Measurements from ENCODE around the gene SDK1. TPM values are rescaled to one million over a fixed set of nuclear protein-coding genes. Genes with fewer than 3 reads are reported as not detected.

SDK1 gene
- total and polyA plus RNA-seq, 2 donors (not counting 3 experiments of a cell fraction or from before 2014, with no cell fraction given), result 1.6 to 3.9 TPM

- no peaks in the 10 kb centered on the region for H4K20me1 ChIP-seq (replicated peaks; ENCODE audit: control insufficient read depth, extremely low read depth, insufficient read depth, low read length)
- BruUV-seq (replicated peaks), result no TSS peak
- no peaks in the 10 kb centered on the region for H3K36me3 ChIP-seq (ENCODE audit: control insufficient read depth in 2 of 2, extremely low read depth in 1 of 2, insufficient read depth in 2 of 2, low read length in 2 of 2)
- intact Hi-C loops (cut with micrococcal nuclease), result no loop called here
- no peaks in the 10 kb centered on the region for H3K79me2 ChIP-seq (ENCODE audit: control insufficient read depth, insufficient read depth, low read length)
- no peak overlapping the region for H3K27ac ChIP-seq (ENCODE audit: insufficient read depth, low read depth, low read length)
- ChIA-PET CTCF (no interaction called here), POLR2A (no interaction called here)
- no peak overlapping the region for H2AFZ ChIP-seq (ENCODE audit: low read depth, low read length)
- dilution Hi-C loops (cut with MboI; ENCODE audit: extremely low pct_ligation_motif_present, low sequenced_read_pairs), result no loop called here
- H3K9me1 ChIP-seq (replicated peaks; ENCODE audit: control insufficient read depth, extremely low read depth, insufficient read depth, low read length), result no peaks in the 10 kb centered on the region
- no peak overlapping the region for H3K4me3 ChIP-seq (replicated peaks in 1 of 3; ENCODE audit: insufficient read depth in 1 of 3, low read depth in 1 of 3, low read length in 3 of 3)
- H3K9me3 ChIP-seq (replicated peaks; ENCODE audit: control insufficient read depth, insufficient read depth, low read length), result no peaks in the 10 kb centered on the region
- no peaks in the 10 kb centered on the region for H3K27me3 ChIP-seq (ENCODE audit: control insufficient read depth in 2 of 2, insufficient read depth in 2 of 2, low read length in 2 of 2)
- no peak overlapping the region for H3K9ac ChIP-seq (replicated peaks; ENCODE audit: extremely low read depth, insufficient read depth, low read length)
- no peak overlapping the region for H3K4me2 ChIP-seq (ENCODE audit: insufficient read depth, low read length)
- H3K4me1 ChIP-seq (ENCODE audit: control insufficient read depth, extremely low read depth, insufficient read depth, low read length), result no peaks in the 10 kb centered on the region
- no peak for FAIRE-seq
- no peak for TF ChIP-seq FOS (IDR thresholded peaks at IDR 0.05; ENCODE audit: borderline replicate concordance, insufficient read depth, low read length)
- no peak for TF ChIP-seq POLR2A (IDR thresholded peaks at IDR 0.05; ENCODE audit: low read depth, low read length)
- TF ChIP-seq CTCF (IDR thresholded peaks at IDR 0.05; ENCODE audit: extremely low read depth in 1 of 2, insufficient read depth in 1 of 2, low read depth in 1 of 2, low read length in 2 of 2), result no peak
- no peak for DNase-seq (ENCODE audit: low read depth, low spot score)
Measured at GRCh38 chr7:3867863-3868262, 566.8 kb downstream of the SDK1 start.

- no TSS peak for BruUV-seq (replicated peaks)
- Histone ChIP-seq H3K9ac (replicated peaks; ENCODE audit: extremely low read depth, insufficient read depth, low read length) (no peak overlapping the region), H2AFZ (ENCODE audit: low read depth, low read length) (no peak overlapping the region), H3K9me1 (replicated peaks; ENCODE audit: control insufficient read depth, extremely low read depth, insufficient read depth, low read length) (no peaks in the 10 kb centered on the region), H3K4me2 (ENCODE audit: insufficient read depth, low read length) (no peak overlapping the region), H3K27ac (ENCODE audit: insufficient read depth, low read depth, low read length) (no peak overlapping the region), H3K79me2 (ENCODE audit: control insufficient read depth, insufficient read depth, low read length) (no peaks in the 10 kb centered on the region), H3K9me3 (replicated peaks; ENCODE audit: control insufficient read depth, insufficient read depth, low read length) (no peaks in the 10 kb centered on the region), H3K27me3 (ENCODE audit: control insufficient read depth in 2 of 2, insufficient read depth in 2 of 2, low read length in 2 of 2) (no peaks in the 10 kb centered on the region), H3K4me3 (replicated peaks in 1 of 3; ENCODE audit: insufficient read depth in 1 of 3, low read depth in 1 of 3, low read length in 3 of 3) (no peak overlapping the region), H3K36me3 (ENCODE audit: control insufficient read depth in 2 of 2, extremely low read depth in 1 of 2, insufficient read depth in 2 of 2, low read length in 2 of 2) (no peaks in the 10 kb centered on the region), H3K4me1 (ENCODE audit: control insufficient read depth, extremely low read depth, insufficient read depth, low read length) (no peaks in the 10 kb centered on the region), H4K20me1 (replicated peaks; ENCODE audit: control insufficient read depth, extremely low read depth, insufficient read depth, low read length) (no peaks in the 10 kb centered on the region)
- CTCF ChIA-PET, result no interaction called here
- intact Hi-C loops (cut with micrococcal nuclease) (no loop called here), dilution Hi-C loops (cut with MboI; ENCODE audit: extremely low pct_ligation_motif_present, low sequenced_read_pairs) (no loop called here)
- FAIRE-seq, result no peak
- DNase-seq (ENCODE audit: low read depth, low spot score), result no peak
- TF ChIP-seq MAX (IDR thresholded peaks at IDR 0.05; ENCODE audit: insufficient read depth, insufficient read length), result no peak
- POLR2A ChIA-PET, result no interaction called here
Measured at GRCh38 chr7:3879355-3880075, 578.5 kb downstream of the SDK1 start.

Measured in endothelial cell of umbilical vein (primary cell).